HEK293T (cell line): ENCODE measurements around the gene SAFB2.

Experiments used
- FOXK2 ChIP-seq: fragments of 450-650 bp; IDR thresholded peaks from 2 replicates; pipeline ENCODE4 v1.6.1; 2016; ENCODE audit warnings: mild to moderate bottlenecking
- FOXM1 ChIP-seq: fragments of 450-650 bp; IDR thresholded peaks from 2 replicates; pipeline ENCODE4 v1.6.1; 2017; ENCODE audit warnings: mild to moderate bottlenecking, borderline replicate concordance
- HDGF ChIP-seq: fragments of 450-650 bp; IDR thresholded peaks from 2 replicates; pipeline ENCODE4 v1.6.1; 2017; ENCODE audit warnings: antibody characterized with exemption, borderline replicate concordance
- PKNOX1 ChIP-seq: fragments of 450-650 bp; IDR thresholded peaks from 2 replicates; pipeline ENCODE4 v1.6.1; 2016
- SP1 ChIP-seq: fragments of 450-650 bp; IDR thresholded peaks from 2 replicates; pipeline ENCODE4 v1.6.1; 2017
- TARDBP ChIP-seq: fragments of 450-650 bp; IDR thresholded peaks from 2 replicates; pipeline ENCODE4 v1.6.1; 2016

GRCh38 chr19:5572556-5573286 lies 49.9 kb downstream of the SAFB2 start:
- no peak for TF ChIP-seq PKNOX1
- TF ChIP-seq FOXM1, result no peak
- TF ChIP-seq FOXK2, result no peak
- no peak for TF ChIP-seq TARDBP
- TF ChIP-seq SP1, result no peak
- no peak for TF ChIP-seq HDGF
